Kidney (tissue), 14 donors: ENCODE results near the gene SLX9. TPM values are rescaled to one million over a fixed set of nuclear protein-coding genes. Genes with fewer than 3 reads are reported as not detected.

Source experiments
- DNase-seq, 5 donors: peaks; one replicate each; pipeline ENCODE4 v3.0.0-alpha.2; 2013 to 2020
- FAIRE-seq: peaks from 2 replicates; lab custom pipeline; 2012; peaks lifted over from hg19 to GRCh38; lab: Jason Lieb, UNC
- H3K27ac ChIP-seq, 2 donors: one replicate each; pipeline ENCODE4 v1.7.0; 2013; ENCODE audit warnings: low read depth in 2 of 2, low read length in 2 of 2, inconsistent platforms in 1 of 2
- H3K27me3 ChIP-seq: one replicate; pipeline ENCODE4 v1.7.1; 2013; ENCODE audit warnings: low read length, inconsistent platforms; ENCODE audit not compliant: control insufficient read depth, insufficient read depth
- H3K36me3 ChIP-seq, 3 donors: one replicate each; pipeline versions ENCODE4 v1.7.0 to v1.7.1; 2013; ENCODE audit warnings: low read length in 3 of 3, control low read depth in 1 of 3, inconsistent platforms in 1 of 3; ENCODE audit not compliant: insufficient read depth in 3 of 3, control insufficient read depth in 2 of 3
- H3K4me1 ChIP-seq, 3 donors: one replicate each; pipeline versions ENCODE4 v1.7.0 to v1.7.1; 2013; ENCODE audit warnings: low read length in 3 of 3, inconsistent platforms in 1 of 3, low read depth in 1 of 3; ENCODE audit not compliant: control insufficient read depth in 2 of 3, insufficient read depth in 2 of 3
- H3K4me3 ChIP-seq, 3 donors: one replicate each; pipeline versions ENCODE4 v1.7.0 to v1.8.1; 2013; ENCODE audit warnings: low read length in 3 of 3, control low read depth in 1 of 3, inconsistent platforms in 1 of 3
- H3K9ac ChIP-seq, 3 donors: one replicate each; pipeline versions ENCODE4 v1.7.0 to v1.7.1; 2013; ENCODE audit warnings: low read length in 3 of 3, control low read depth in 1 of 3, inconsistent platforms in 1 of 3
- H3K9me3 ChIP-seq, 3 donors: one replicate each; pipeline versions ENCODE4 v1.7.0 to v1.7.1; 2013; ENCODE audit warnings: low read length in 3 of 3, control low read depth in 1 of 3, inconsistent platforms in 1 of 3; ENCODE audit not compliant: control insufficient read depth in 2 of 3, insufficient read depth in 1 of 3
- intact Hi-C: fragments of 100-400 bp; cut with DNase I; formaldehyde crosslinking; loops from one replicate; pipeline ENCODE4 v1.11.1; 2022
- polyA plus RNA-seq: library from polyadenylated mRNA; stranded (reverse); fragments of 350-450 nt; fragmentation: Illumina TruSeq; extraction: RNeasy Lipid Tissue Mini Kit (QIAGEN cat#74804); gene quantifications from one replicate; pipeline ENCODE4 v1.2.3, GENCODE V29; 2014; ENCODE audit warnings: low read depth, low replicate concordance; ENCODE audit not compliant: insufficient read depth
- total RNA-seq: library from RNA; stranded (reverse); fragmentation: NEBNext Ultra II Directional; extraction: Animal tissue kit (Norgen Biotek cat#: 25700); gene quantifications from one replicate; pipeline ENCODE4 v1.2.1, GENCODE V29; 2021
- TF ChIP-seq, protein P1 (sequence below): IDR thresholded peaks from 3 replicates; pipeline ENCODE4 v1.5.1; 2012; ENCODE audit warnings: mild to moderate bottlenecking, moderate library complexity, borderline replicate concordance; ENCODE audit not compliant: insufficient read depth; ENCODE audit errors: extremely low read depth
- donor health status: control.
- donor health status: control.
- donor health status: control.
- donor health status: control.
- donor health status: control.
- donor health status: DM: yes; HTN: yes; CAD: no.
- donor health status: Normal renal cell carcinoma (clear cell type).

SLX9 gene
- total and polyA plus RNA-seq, 2 donors from 2014 or later, result 27.1 to 35.1 TPM

DNA sequence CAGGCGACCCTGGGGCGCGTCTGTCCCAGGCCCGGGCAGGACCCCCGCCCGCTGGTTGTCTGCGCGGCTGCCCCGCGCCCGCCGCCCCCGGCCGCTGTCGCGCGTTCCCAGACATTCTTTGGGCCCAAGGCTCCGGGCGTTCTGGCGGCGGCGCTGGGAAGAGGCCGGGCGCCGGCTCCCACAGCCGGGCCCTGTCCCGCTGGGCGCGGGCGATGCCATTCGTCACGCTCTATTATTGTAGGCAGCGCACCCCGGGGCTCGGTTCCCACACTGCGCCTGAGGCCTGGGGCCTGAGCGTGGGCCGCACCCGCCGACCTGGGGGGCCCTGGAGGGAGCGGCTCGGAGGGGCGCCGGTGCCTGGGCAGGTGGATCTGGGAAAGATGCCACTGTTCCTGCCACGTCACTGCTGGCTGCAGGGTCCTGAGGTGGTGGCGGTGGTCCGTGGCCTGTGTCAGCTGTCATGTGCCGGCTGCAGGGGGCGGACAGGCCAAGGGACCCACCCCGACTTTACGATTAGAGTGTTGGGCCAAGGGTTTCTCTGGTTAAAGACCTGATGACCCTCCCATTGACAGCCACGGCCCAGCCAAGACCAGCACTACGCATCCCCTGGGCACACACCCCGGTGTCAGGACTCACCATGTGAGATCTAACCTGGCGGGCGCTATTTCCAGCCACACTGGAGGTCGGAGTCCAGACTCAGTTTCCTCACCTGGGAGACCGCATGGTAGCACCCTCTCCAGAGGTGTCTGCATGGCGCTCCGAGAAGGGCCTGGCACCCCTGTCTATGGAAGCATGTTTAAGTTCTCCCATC lies 79.5 kb downstream of the SLX9 start:
- no peak overlapping the region for H3K27ac ChIP-seq
- peaks cover 0 to 6% (median 0%) of the 10 kb centered on the region in 3 donors for H3K4me1 ChIP-seq
- FAIRE-seq (no peak), DNase-seq (peak; percentile 38 to 83 (median 67))
- TF ChIP-seq, protein P1, sequence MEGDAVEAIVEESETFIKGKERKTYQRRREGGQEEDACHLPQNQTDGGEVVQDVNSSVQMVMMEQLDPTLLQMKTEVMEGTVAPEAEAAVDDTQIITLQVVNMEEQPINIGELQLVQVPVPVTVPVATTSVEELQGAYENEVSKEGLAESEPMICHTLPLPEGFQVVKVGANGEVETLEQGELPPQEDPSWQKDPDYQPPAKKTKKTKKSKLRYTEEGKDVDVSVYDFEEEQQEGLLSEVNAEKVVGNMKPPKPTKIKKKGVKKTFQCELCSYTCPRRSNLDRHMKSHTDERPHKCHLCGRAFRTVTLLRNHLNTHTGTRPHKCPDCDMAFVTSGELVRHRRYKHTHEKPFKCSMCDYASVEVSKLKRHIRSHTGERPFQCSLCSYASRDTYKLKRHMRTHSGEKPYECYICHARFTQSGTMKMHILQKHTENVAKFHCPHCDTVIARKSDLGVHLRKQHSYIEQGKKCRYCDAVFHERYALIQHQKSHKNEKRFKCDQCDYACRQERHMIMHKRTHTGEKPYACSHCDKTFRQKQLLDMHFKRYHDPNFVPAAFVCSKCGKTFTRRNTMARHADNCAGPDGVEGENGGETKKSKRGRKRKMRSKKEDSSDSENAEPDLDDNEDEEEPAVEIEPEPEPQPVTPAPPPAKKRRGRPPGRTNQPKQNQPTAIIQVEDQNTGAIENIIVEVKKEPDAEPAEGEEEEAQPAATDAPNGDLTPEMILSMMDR, result no peak
- H3K9me3 ChIP-seq, result peaks cover 0 to 3% (median 3%) of the 10 kb centered on the region in 3 donors
- no peaks in the 10 kb centered on the region for H3K27me3 ChIP-seq
- H3K9ac ChIP-seq, result no peak overlapping the region
- intact Hi-C loops, result no loop called here
- H3K4me3 ChIP-seq, result no peak overlapping the region
- no peaks in the 10 kb centered on the region for H3K36me3 ChIP-seq

DNA sequence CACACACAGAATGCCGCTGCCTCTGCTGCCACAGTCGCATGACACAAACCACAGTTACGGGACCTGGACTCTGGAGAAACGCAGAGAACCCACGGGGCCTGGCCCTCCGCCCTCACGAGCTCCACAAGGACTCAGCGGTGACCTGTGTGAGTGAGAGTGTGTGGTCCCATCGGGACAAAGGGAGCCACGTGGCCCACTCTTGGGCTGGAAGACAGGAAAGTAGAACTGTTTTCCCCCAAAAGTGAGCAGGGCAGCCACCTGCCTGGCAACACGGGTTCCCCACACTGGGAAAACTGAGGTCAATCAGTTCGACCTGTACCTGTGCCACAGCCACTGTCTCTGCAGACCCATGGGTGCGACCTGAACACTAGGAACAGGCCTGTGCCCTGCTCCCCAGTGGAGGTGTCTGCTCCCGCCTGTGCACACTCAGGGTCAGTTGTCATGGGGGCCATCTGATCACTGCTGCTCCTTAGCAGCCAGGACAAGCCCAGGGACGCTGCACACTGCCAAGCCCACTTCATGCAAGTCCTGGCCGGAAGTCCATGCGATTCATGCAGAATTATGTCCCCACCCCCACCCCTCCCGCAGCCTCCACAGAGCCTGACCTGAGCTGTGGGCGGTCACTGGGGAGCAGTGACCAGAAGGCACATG lies 80.2 kb downstream of the SLX9 start:
- H3K4me3 ChIP-seq, result no peak overlapping the region
- no peak overlapping the region for H3K9ac ChIP-seq
- H3K27ac ChIP-seq, result no peak overlapping the region
- DNase-seq (peak in 1 of 5 donors; percentile 50), FAIRE-seq (no peak)
- intact Hi-C loops, result no loop called here
- TF ChIP-seq, protein P1, result no peak
- no peaks in the 10 kb centered on the region for H3K27me3 ChIP-seq
- peaks cover 0 to 3% (median 3%) of the 10 kb centered on the region in 3 donors for H3K9me3 ChIP-seq
- H3K4me1 ChIP-seq, result peaks cover 0 to 6% (median 0%) of the 10 kb centered on the region in 3 donors
- no peaks in the 10 kb centered on the region for H3K36me3 ChIP-seq

DNA sequence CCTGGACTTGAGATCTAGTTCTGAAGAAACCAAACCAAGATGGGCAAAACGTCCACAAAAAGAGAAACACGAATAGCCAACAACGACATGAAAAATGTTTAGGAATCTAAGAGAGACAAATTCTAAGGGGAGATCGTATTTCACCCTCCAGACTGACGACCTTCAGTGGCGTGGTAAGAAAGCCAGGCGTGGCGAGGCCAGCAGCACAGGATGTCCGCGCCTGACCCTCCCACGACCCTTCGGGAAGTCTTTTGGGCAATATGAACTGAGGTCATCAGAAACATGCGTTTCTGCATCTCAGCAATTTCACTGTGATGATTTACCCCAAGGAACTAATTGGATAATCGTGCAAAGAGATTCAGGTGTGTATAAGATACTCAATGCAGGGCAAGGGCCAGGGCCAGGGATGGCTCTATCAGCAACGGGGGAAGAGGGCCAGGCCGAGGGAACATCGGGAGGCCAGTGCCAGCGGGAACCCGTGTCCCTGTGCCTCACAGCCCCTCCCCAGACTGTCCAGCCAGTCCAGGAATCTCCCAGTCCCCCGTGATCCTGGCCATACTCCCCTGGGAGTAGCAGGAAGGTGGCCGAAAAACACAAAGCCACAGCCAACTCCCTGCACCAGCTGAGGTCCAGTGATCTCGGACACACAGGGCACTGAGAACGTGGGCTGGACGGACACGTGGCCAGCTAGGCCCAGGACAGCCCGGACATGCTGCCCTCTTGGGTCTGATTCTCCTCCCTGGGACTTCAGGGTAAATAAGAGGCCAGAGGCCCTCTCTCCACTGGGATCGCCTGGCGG lies 81.0 kb downstream of the SLX9 start:
- no peaks in the 10 kb centered on the region for H3K27me3 ChIP-seq
- no peak overlapping the region for H3K4me3 ChIP-seq
- no peak overlapping the region for H3K9ac ChIP-seq
- TF ChIP-seq, protein P1, result no peak
- peaks cover 0 to 6% (median 0%) of the 10 kb centered on the region in 3 donors for H3K4me1 ChIP-seq
- no peaks in the 10 kb centered on the region for H3K36me3 ChIP-seq
- FAIRE-seq, result no peak
- no peak overlapping the region for H3K27ac ChIP-seq
- DNase-seq, result peak in 1 of 5 donors; percentile 42
- intact Hi-C loops, result no loop called here
- H3K9me3 ChIP-seq, result peaks cover 0 to 3% (median 3%) of the 10 kb centered on the region in 3 donors
